Epithelial cell of proximal tubule (primary cell): Measurements from ENCODE around the gene ANKRD63. TPM values are rescaled to one million over a fixed set of nuclear protein-coding genes. Genes with fewer than 3 reads are reported as not detected.

Experiments
- DNase-seq: peaks from one replicate; pipeline ENCODE4 v3.0.0-alpha.2; 2011; ENCODE audit warnings: low read depth
- H3K4me3 ChIP-seq: 2 replicates; pipeline ENCODE4 v1.5.1; 2011; ENCODE audit warnings: low read depth, mild to moderate bottlenecking, low read length
- CTCF ChIP-seq: conservative IDR thresholded peaks from 2 replicates; pipeline ENCODE4 v1.5.1; 2012; ENCODE audit warnings: low read depth, mild to moderate bottlenecking, low read length
- total RNA-seq: library from RNA; depleted of rRNA; stranded (reverse); fragments of >200 nt; gene quantifications from 2 replicates; pipeline ENCODE4 v1.2.3, GENCODE V29; 2015

Gene ANKRD63
- total RNA-seq, result 0.22 TPM in 1 of 2 replicates, not detected in the other

GRCh38 chr15:40282869-40283614 lies at the start of gene ANKRD63:
ANKRD63 (minus strand) TSS chr15:40283064; CDS start chr15:40282586, 478 bp downstream.
- peak within 1 kb of the TSS; percentile 35 for H3K4me3 ChIP-seq
- no peak for DNase-seq
- TF ChIP-seq CTCF, result no peak

GRCh38 chr15:40332113-40332781 lies 49.4 kb upstream of the ANKRD63 start:
- no peak for TF ChIP-seq CTCF
- no peak overlapping the region for H3K4me3 ChIP-seq
- DNase-seq, result no peak

DNA sequence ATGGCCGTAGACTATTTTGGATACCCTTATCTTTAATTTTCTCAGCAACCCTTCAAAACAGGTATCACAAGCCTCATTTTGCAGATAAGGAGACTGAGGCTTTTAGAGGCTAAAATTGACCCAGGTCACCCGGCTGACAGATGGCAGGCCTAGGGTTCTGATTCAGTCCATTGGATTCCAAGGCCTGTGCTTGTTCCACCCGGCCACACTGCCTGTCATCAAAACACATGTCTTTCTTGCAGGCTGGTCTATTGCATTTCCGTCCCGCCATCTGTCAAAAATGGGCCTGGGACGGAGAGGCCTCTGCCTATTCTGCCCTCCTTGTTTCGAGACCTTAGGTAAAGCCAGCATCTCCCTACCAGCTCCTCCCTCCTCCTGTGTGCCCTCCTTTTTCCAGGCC lies 48.8 kb upstream of the ANKRD63 start:
- DNase-seq, result no peak
- TF ChIP-seq CTCF, result no peak
- H3K4me3 ChIP-seq, result no peak overlapping the region

- TF ChIP-seq CTCF, result no peak
- no peak for DNase-seq
- H3K4me3 ChIP-seq, result no peak overlapping the region
These were observed 48.2 kb upstream of the ANKRD63 start for GRCh38 chr15:40331026-40331425.

- no peak for DNase-seq
- H3K4me3 ChIP-seq, result no peak overlapping the region
- TF ChIP-seq CTCF, result no peak
These were observed 47.5 kb upstream of the ANKRD63 start for GRCh38 chr15:40330368-40330836.

- DNase-seq, result no peak
- H3K4me3 ChIP-seq, result no peak overlapping the region
- TF ChIP-seq CTCF, result no peak
These were observed 46.9 kb upstream of the ANKRD63 start for GRCh38 chr15:40329804-40330203.
